Left renal pelvis (tissue), 4 donors: ENCODE results near the gene PHPT1. TPM values are rescaled to one million over a fixed set of nuclear protein-coding genes. Genes with fewer than 3 reads are reported as not detected.
"Not testable (repeated sequence)": the region's sequence is repeated elsewhere in the genome, so short reads cannot be mapped to it uniquely, and the experiment has no call there.

ENCODE experiments used
- DNase-seq, 4 donors: peaks; one replicate each; pipeline ENCODE4 v3.0.0-alpha.2; 2013; ENCODE audit warnings: low read depth in 4 of 4, low spot score in 3 of 4
- polyA plus RNA-seq, 4 donors: library from polyadenylated mRNA; unstranded; fragments of 120-200 nt; gene quantifications; one replicate each; pipeline ENCODE4 v1.2.1, GENCODE V29; 2013; ENCODE audit not compliant: insufficient read length in 4 of 4

PHPT1 gene
- 100 to 1,000 TPM in 1 of 4 donors, 10 to 100 TPM in 3; 71.8 to 120 (median 83.5) TPM for polyA plus RNA-seq

- peak; percentile 96 to 98 (median 96) for DNase-seq
Measured at GRCh38 chr9:136849038-136849959, at the start of gene PHPT1. Gene PHPT1, plus strand, starts transcription at chr9:136849409. Its CDS starts 22 bp downstream, at chr9:136849431.

DNA sequence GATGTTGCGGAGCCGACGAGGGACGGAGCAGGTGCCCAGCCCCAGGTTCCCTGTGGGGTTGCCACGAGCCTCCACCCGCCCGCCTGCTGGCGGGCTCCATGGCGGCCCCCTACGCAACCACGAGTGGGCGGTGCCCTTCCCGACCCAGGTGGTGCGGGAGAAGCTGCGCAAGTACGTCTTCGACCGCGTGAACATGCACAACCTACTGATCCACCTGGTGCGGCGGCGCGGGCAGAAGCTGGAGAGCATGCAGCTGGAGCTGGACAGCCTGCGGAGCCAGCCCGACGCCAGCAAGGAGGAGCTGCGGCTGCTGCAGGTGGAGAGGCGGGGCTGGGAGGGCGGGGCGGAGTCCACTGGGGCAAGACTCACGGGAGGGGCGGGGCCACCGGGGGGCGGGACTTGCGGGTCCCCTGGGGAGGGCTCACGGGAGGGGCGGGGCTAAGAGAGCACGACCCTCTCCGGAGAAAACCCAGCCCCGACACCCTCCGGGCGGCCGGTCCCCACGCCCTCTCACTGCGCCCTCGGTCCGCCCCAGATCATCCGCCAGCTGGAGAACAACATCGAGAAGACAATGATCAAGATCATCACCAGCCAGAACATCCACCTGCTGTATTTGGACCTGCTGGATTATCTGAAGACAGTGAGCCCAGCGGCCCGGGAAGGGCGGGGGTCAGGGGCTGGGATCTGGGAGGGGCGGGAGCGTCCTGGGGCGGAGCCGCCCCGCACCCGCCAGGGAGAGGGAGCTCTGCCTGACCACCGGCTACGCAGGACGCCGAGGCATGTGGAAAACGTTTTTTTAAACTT, 49.2 kb upstream of the PHPT1 start:
- peak in 2 of 4 donors; percentile 67 to 79 for DNase-seq

GRCh38 chr9:136802321-136802720, 46.9 kb upstream of the PHPT1 start:
- DNase-seq = no peak

DNA sequence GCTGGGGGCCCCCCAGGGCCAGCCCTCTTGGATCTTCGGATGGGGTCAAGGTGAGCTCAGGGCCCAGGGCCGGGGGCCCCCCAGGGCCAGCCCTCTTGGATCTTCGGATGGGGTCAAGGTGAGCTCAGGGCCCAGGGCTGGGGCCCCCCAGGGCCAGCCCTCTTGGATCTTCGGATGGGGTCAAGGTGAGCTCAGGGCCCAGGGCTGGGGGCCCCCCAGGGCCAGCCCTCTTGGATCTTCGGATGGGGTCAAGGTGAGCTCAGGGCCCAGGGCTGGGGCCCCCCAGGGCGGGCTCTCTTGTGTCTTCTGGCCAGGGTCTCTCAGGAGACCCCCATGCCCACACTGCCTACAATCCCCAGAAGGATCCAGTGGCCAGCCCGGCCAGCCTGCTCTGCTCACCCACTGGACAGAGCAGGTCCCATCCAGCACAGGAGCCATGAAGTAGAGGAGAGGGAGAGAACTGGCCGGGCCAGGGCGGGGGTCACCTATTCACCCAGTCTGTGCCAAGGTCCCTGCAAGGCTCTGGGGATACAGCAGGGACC, 46.1 kb upstream of the PHPT1 start:
- not testable (repeated sequence) for DNase-seq

DNA sequence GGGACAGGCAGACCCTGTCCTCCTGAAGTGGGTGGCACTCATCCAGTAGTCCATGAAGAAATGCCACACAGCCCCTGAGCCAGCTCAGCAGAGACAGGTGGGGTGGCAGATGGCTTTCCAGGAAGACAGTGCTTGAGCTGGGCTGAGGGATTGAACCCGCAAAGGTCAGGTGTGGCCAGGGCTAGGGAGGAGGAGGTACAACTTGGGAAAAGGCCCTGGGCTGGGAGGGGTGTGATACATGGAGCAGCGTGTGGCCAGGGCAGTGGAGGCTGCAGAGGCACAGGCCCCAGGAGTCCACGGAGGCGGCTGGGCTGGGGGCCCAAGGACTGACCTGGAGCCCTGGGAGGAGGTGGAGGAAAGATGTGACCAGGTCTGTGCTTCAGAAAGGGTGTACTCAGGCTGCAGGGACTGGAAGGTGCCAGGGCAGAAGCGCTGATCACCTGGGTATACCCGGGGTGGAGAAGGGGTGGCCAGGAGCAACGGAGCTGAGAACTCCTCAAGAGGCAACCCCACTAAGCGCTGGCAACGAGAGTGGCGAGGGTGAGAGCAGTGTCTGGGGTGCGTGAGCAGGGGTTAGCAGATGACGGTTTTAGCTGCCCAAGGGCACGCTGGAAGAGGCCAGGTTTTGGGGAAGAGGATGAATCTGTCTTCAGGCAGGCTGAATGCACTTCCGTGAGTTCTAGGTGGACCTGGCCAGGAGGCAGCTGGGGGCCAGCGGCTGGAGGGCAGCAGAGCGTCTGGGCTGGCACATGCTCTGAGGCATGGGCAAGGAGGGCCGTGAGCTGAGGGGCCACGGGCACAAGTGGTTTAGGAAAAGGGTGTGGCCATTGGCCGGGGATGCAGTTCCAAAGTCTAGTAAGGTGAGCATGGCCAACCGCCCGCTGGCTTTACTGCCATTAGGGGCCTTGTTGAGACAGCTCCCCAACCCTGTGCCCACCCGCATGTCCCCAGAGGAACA, 45.4 kb upstream of the PHPT1 start:
- DNase-seq = no peak

DNA sequence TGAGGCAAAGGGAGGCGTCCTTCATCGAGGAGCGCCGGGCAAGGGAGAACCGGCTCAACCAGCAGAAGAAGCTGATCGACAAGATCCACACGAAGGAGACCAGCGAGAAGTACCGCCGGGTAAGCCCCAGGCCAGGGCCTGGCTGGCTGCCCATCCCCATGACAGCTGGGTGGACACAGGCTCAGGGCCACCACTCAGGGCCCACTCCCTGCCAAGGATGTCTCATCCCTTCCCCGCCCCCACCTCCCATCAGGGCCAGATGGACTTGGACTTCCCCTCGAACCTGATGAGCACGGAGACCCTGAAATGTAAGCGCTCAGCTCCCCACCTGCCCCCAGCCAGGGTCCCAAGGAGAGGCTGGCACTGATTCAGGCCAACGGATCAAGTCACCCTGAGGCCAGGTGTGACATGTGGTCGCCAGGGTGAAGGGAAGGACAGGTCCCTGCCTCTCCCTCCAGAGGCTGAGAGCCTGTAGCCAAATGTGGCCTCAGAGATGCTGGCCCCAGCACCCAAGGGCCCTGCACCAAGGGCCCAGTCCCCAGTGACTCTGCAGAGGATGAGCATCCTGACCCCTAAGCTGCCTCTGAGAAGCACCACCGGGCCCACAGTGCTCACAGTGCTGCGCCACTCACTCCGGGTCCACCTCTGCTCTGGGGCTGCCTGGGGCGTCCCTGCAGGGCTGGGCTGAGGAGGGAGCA, 44.6 kb upstream of the PHPT1 start:
- DNase-seq = no peak

- no peak for DNase-seq
Measured at GRCh38 chr9:136805207-136805740, 43.9 kb upstream of the PHPT1 start.

- DNase-seq = no peak
Measured at GRCh38 chr9:136806067-136806466, 43.1 kb upstream of the PHPT1 start.

DNA sequence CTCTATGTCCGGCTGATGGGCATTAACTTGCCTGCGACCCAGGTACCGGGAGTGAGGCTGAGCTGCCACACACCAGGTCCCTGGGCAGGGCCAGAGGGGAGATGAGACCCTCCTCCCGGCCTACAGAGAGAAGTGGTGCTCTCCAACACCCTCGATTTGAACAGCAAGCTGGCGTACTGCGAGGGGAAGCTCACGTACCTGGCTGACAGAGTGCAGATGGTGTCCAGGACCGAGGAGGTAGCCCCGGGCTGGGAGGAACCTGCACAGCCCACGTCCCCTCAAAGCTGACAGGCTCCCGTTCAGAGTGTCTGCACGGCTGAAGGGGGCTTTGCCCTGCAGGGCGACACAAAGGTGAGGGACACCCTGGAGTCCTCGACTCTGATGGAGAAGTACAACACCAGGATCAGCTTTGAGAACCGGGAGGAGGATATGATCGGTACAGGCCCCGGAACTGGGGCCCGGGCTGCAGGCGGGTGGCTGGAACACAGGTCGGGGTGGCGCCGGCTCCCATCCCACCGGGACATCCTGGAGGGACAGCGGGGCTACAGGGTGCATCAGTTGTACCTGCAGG, 42.5 kb upstream of the PHPT1 start:
- DNase-seq = no peak

DNA sequence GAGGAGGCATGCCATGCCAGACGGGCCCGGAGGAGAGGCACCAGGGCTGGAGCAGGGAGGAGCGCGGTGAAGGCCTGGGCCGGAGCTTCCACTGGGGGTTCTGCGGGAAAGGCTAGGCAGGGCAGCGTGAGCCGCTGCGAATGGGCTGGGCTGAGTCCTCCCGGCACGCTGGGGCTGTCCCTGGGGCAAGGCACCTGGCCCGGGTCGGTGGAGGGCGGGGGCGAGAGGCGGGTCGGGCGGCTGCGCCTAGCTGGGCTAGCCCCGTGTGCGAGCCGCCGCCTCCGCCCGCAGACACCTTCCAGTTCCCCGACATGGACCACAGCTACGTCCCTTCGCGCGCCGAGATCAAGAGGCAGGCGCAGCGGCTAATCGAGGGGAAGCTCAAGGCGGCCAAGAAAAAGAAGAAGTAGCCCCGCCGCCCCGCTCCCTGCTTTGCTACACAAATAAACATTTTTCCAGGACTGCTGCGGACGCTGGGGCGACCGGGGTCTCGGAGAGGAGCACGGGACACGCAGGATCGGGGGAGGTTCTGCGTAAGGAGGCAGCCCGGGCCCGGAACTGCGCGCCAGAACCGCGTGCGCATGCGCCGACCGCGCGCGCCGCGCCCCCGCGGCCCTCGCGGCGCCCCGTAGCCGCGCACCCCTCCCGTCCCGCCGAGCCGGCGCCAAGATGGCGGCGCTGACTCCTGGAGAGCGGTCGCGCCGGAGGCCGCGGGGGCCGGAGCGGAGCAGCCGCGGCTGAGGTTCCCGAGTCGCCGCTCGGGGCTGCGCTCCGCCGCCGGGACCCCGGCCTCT, 41.7 kb upstream of the PHPT1 start, which contains the start of gene RABL6:
TSS of gene RABL6 (plus strand) at position 668 of the 794 bp plus-strand sequence. CDS start 249 bp downstream, outside the sequence.
- peak in 1 of 4 donors; percentile 50 for DNase-seq

DNA sequence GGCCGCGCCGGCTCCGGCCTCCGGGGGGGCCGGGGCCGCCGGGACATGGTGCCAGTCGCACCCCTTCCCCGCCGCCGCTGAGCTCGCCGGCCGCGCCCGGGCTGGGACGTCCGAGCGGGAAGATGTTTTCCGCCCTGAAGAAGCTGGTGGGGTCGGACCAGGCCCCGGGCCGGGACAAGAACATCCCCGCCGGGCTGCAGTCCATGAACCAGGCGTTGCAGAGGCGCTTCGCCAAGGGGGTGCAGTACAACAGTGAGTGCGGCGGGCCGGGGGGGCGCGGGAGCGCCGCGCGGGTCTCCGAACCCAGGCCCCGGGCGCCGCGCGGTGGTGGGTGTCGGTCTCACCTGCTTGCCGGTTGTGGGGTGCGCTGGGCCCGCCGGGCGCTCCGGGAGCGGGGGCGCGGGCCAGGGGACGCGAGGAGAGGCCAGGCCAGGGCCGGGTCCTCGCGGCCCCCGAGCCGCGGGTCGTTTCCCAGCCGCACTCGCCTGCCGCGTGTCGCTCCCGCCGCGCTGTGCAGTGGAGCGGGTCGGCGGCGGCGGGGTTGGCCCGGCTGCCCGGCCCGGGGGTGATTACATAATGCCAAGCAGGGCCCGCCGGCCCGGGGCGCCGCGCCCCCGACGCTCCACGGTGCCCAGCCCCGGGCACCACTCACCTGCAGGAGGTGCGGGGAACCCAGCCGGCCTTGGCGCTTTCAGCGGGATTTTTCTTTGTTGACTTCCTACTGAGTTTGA, 41.0 kb upstream of the PHPT1 start:
- no peak for DNase-seq

DNA sequence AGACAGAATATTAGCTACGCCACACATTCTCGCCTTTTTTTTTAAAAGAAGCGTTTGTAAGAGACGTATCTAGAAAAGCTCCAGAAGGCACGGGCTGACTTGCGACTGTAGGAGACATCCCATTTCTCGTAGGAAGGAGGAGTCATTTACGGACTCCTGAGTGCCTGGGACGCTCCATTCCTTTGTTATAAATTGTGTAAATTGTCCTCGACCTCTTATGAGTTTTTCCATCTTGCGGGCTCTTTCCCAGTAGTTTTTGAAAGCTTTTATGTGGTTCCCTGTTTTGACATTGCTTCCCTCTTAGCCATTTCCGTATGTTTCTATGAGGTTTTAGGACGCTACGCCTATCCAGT, 40.4 kb upstream of the PHPT1 start:
- no peak for DNase-seq

GRCh38 chr9:136814725-136815421, 34.3 kb upstream of the PHPT1 start:
- no peak for DNase-seq

DNA sequence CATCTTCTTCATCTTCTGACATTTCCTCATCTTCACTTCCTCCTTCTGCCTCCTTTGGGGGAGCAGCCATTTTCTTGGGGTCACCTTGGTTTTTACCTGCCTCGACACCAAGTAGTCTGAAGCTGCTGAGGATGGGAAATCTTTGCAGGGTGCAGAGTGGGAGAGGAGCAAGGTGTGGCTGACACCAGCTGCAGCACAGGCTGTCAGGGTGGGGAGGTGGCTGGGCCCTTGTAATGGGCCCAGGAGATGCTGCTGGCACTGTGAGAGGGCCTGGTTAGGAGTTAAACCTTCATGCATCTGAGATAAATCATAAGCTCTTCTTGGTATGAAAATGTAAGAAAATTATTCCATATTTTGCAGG, 33.8 kb upstream of the PHPT1 start:
- DNase-seq = no peak

GRCh38 chr9:136820971-136821825, 28.0 kb upstream of the PHPT1 start:
- no peak for DNase-seq
